Stimulated activated CD8-positive, alpha-beta memory T cell treated with anti-CD3 and anti-CD28 coated beads, Interleukin-7, amount 100 ng/mL, for 1 hour (primary cell): Measurements from ENCODE around the gene COL7A1.
"Not testable (repeated sequence)": the region's sequence is repeated elsewhere in the genome, so short reads cannot be mapped to it uniquely, and the experiment has no call there.

Experiments
- DNase-seq, 2 donors: peaks; one replicate each; pipeline ENCODE4 v3.0.0-alpha.2; 2020; ENCODE audit warnings: low read depth in 2 of 2

Gene COL7A1

GRCh38 chr3:48563382-48563918 is 31.7 kb downstream of the COL7A1 start, which contains the start of gene UCN2:
TSS of gene UCN2 (minus strand) at chr3:48563781. CDS start at chr3:48563124, 657 bp downstream.
- DNase-seq = no peak

GRCh38 chr3:48562367-48563095 is 32.6 kb downstream of the COL7A1 start:
- no peak for DNase-seq

- no peak for DNase-seq
These were observed 33.9 kb downstream of the COL7A1 start for GRCh38 chr3:48561045-48561736.

- DNase-seq = no peak
These were observed 34.5 kb downstream of the COL7A1 start for GRCh38 chr3:48560648-48561018.

- no peak for DNase-seq
These were observed 36.5 kb downstream of the COL7A1 start for GRCh38 chr3:48558493-48559134.

GRCh38 chr3:48556796-48557626 is 38.1 kb downstream of the COL7A1 start, which contains the start of gene PFKFB4:
TSS of gene PFKFB4 (minus strand) at chr3:48556803. CDS start at chr3:48556777, 26 bp downstream.
- peak; percentile 99 for DNase-seq

- DNase-seq = no peak
These were observed 39.0 kb downstream of the COL7A1 start for GRCh38 chr3:48555949-48556795.

GRCh38 chr3:48555231-48555948 is 39.7 kb downstream of the COL7A1 start:
- no peak for DNase-seq

- no peak for DNase-seq
These were observed 41.0 kb downstream of the COL7A1 start for GRCh38 chr3:48553886-48554845.

GRCh38 chr3:48553361-48553760 is 41.8 kb downstream of the COL7A1 start:
- no peak for DNase-seq

GRCh38 chr3:48552111-48552951 is 42.8 kb downstream of the COL7A1 start:
- no peak for DNase-seq

GRCh38 chr3:48551651-48552050 is 43.5 kb downstream of the COL7A1 start:
- DNase-seq = not testable (repeated sequence)

GRCh38 chr3:48548729-48549705 is 46.1 kb downstream of the COL7A1 start:
- DNase-seq = peak; percentile 56 to 79

GRCh38 chr3:48548126-48548525 is 47.0 kb downstream of the COL7A1 start:
- DNase-seq = no peak

GRCh38 chr3:48546203-48546829 is 48.8 kb downstream of the COL7A1 start:
- no peak for DNase-seq

GRCh38 chr3:48544141-48544540 is 51.0 kb downstream of the COL7A1 start:
- DNase-seq = no peak
